A549 treated with Mapracorat at 1 μM for 4 hours (cell line): Measurements from ENCODE around the gene GRK4. TPM values are rescaled to one million over a fixed set of nuclear protein-coding genes. Genes with fewer than 3 reads are reported as not detected.

Experiments used
- total RNA-seq: library from RNA; stranded (reverse); fragments of 200-300 nt; extraction: Qiagen RNA extraction; gene quantifications from 5 replicates; pipeline ENCODE4 v1.2.3, GENCODE V29; 2022

The GRK4 gene
- 1.1 to 1.8 TPM (median 1.4 TPM) in 5 replicates for total RNA-seq

GRCh38 chr4:2963175-2963965 lies at the start of gene GRK4, which contains the start of gene NOP14:
Gene GRK4 (plus strand): TSS chr4:2963571. CDS start chr4:2964071, 500 bp downstream.
Gene NOP14 (minus strand): TSS chr4:2963406. CDS start chr4:2963319, 87 bp downstream.

DNA sequence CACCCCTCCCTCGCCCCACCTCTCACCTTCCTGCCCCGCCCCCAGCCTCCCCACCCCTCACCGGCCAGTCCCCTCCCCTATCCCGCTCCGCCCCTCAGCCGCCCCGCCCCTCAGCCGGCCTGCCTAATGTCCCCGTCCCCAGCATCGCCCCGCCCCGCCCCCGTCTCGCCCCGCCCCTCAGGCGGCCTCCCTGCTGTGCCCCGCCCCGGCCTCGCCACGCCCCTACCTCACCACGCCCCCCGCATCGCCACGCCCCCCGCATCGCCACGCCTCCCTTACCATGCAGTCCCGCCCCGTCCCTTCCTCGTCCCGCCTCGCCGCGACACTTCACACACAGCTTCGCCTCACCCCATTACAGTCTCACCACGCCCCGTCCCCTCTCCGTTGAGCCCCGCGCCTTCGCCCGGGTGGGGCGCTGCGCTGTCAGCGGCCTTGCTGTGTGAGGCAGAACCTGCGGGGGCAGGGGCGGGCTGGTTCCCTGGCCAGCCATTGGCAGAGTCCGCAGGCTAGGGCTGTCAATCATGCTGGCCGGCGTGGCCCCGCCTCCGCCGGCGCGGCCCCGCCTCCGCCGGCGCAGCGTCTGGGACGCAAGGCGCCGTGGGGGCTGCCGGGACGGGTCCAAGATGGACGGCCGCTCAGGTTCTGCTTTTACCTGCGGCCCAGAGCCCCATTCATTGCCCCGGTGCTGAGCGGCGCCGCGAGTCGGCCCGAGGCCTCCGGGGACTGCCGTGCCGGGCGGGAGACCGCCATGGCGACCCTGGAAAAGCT lies 110.9 kb downstream of the GRK4 start, which contains the start of the genes HTT and HTT-AS:
TSS of gene HTT (plus strand) at position 604 of the 768 bp plus-strand sequence. CDS start at position 749, 145 bp downstream.
TSS of gene HTT-AS (minus strand) at position 461 of the 768 bp plus-strand sequence.

Other genes starting within 250 kb of the GRK4 start
- gene TNIP2, start 207.2 kb upstream of the GRK4 start, total RNA-seq: 33.0 to 46.2 TPM (median 41.3 TPM) in 5 replicates
- 2.7 to 5.6 TPM (median 4.0 TPM) in 5 replicates for gene SH3BP2, start 170.5 kb upstream of the GRK4 start, total RNA-seq
- 76.9 to 91.6 TPM (median 86.3 TPM) in 5 replicates for gene ADD1, start 119.7 kb upstream of the GRK4 start, total RNA-seq
- 24.1 to 28.2 TPM (median 25.3 TPM) in 5 replicates for gene NOP14, start 165 bp upstream of the GRK4 start, total RNA-seq
- gene HTT-AS, start 111.0 kb downstream of the GRK4 start, total RNA-seq: not detected in 5 replicates
- gene HTT, start 111.1 kb downstream of the GRK4 start, total RNA-seq: 11.4 to 12.6 TPM (median 12.5 TPM) in 5 replicates